H1 (cell line): ENCODE data around the gene FOXF2. TPM values are rescaled to one million over a fixed set of nuclear protein-coding genes. Genes with fewer than 3 reads are reported as not detected.

Experiments
- CTCF ChIA-PET: fragments of 300-600 bp; sonication (Branson Sonifier 250); formaldehyde crosslinking; loops from one replicate; lab custom pipeline; 2021; ENCODE audit not compliant: partially characterized antibody; lab: Charles Lee
- POLR2A ChIA-PET: fragments of 300-600 bp; sonication (Branson Sonifier 250); formaldehyde crosslinking; loops from one replicate; lab custom pipeline; 2021; ENCODE audit warnings: inconsistent platforms; ENCODE audit not compliant: partially characterized antibody; lab: Charles Lee
- DNase-seq, 2 experiments: peaks; one replicate each; pipeline versions ENCODE4 v3.0.0 to v3.0.0-alpha.2; 2010 to 2022; ENCODE audit warnings: low spot score in 2 of 2, low read depth in 1 of 2, mixed read lengths in 1 of 2
- FAIRE-seq: peaks from 2 replicates; lab custom pipeline; 2011; peaks lifted over from hg19 to GRCh38; lab: Jason Lieb, UNC
- H2AFZ ChIP-seq: 2 replicates; pipeline ENCODE4 v1.8.1; 2012; ENCODE audit warnings: low read length, inconsistent platforms
- H2AK5ac ChIP-seq: 2 replicates; pipeline ENCODE4 v1.6.1; 2013; ENCODE audit warnings: low read depth, low read length
- H2BK120ac ChIP-seq: replicated peaks from 2 replicates; pipeline ENCODE3; 2013; ENCODE audit warnings: low read depth, low read length, inconsistent platforms
- H2BK12ac ChIP-seq: 2 replicates; pipeline ENCODE4 v1.6.1; 2013; ENCODE audit warnings: low read depth, low read length
- H2BK15ac ChIP-seq: 2 replicates; pipeline ENCODE4 v1.6.1; 2013; ENCODE audit warnings: low read length
- H2BK20ac ChIP-seq: 2 replicates; pipeline ENCODE4 v1.6.1; 2013; ENCODE audit warnings: low read length
- H2BK5ac ChIP-seq: 2 replicates; pipeline ENCODE4 v1.6.1; 2013; ENCODE audit warnings: low read depth, low read length
- H3K14ac ChIP-seq: 2 replicates; pipeline ENCODE4 v1.6.1; 2013; ENCODE audit warnings: inconsistent platforms; ENCODE audit not compliant: insufficient read length
- H3K18ac ChIP-seq: 2 replicates; pipeline ENCODE4 v1.6.1; 2013; ENCODE audit warnings: low read length; ENCODE audit errors: extremely low read depth
- H3K23ac ChIP-seq: 2 replicates; pipeline ENCODE4 v1.6.1; 2013; ENCODE audit warnings: inconsistent platforms; ENCODE audit not compliant: insufficient read length
- H3K23me2 ChIP-seq: 2 replicates; pipeline ENCODE4 v1.6.1; 2013; ENCODE audit warnings: low read depth, low read length
- H3K27ac ChIP-seq: 2 replicates; pipeline ENCODE4 v1.6.1; 2011; ENCODE audit warnings: low read depth, low read length, inconsistent platforms
- H3K27me3 ChIP-seq, 4 experiments: replicated peaks in 1 of 4; 1 replicate in 1 of 4; 2 replicates in 3 of 4; pipeline versions ENCODE4 v1.6.1 to v1.8.1; 2011 to 2013; ENCODE audit warnings: low read length in 3 of 4, mild to moderate bottlenecking in 3 of 4, inconsistent platforms in 2 of 4, mixed read lengths in 2 of 4, moderate library complexity in 1 of 4; ENCODE audit not compliant: control insufficient read depth in 3 of 4, insufficient read depth in 3 of 4; ENCODE audit errors: extremely low read depth in 1 of 4
- H3K36me3 ChIP-seq, 4 experiments: 2 replicates each; pipeline versions ENCODE4 v1.6.1 to v1.8.1; 2011 to 2013; ENCODE audit warnings: mild to moderate bottlenecking in 4 of 4, low read length in 3 of 4, moderate library complexity in 2 of 4, control low read depth in 1 of 4, inconsistent platforms in 1 of 4; ENCODE audit not compliant: insufficient read depth in 4 of 4, control insufficient read depth in 2 of 4
- H3K4ac ChIP-seq: replicated peaks from 2 replicates; pipeline ENCODE3; 2013; ENCODE audit warnings: low read length, low read depth, mixed read lengths, inconsistent platforms; ENCODE audit not compliant: insufficient read length
- H3K4me1 ChIP-seq, 4 experiments: replicated peaks in 1 of 4; 1 replicate in 1 of 4; 2 replicates in 3 of 4; pipeline versions ENCODE4 v1.6.1 to v1.8.1; 2011 to 2013; ENCODE audit warnings: low read length in 3 of 4, inconsistent platforms in 2 of 4, mixed read lengths in 1 of 4; ENCODE audit not compliant: insufficient read depth in 4 of 4, control insufficient read depth in 3 of 4
- H3K4me2 ChIP-seq, 2 experiments: 2 replicates each; pipeline versions ENCODE4 v1.6.1 to v1.8.1; 2011 to 2013; ENCODE audit warnings: low read depth in 2 of 2, low read length in 2 of 2, control low read depth in 1 of 2, inconsistent platforms in 1 of 2, mild to moderate bottlenecking in 1 of 2; ENCODE audit not compliant: insufficient read depth in 1 of 2
- H3K4me3 ChIP-seq, 4 experiments: fragments of 200-600, 300-600 bp in 1 of 4; sonication (generic), shearing (Covaris generic), sonication (Bioruptor Twin) in 1 of 4; 2 replicates each; pipeline versions ENCODE4 v1.5.1 to v1.8.1; 2011 to 2016; ENCODE audit warnings: low read length in 4 of 4, low read depth in 3 of 4, control low read depth in 2 of 4, inconsistent platforms in 2 of 4, mild to moderate bottlenecking in 2 of 4, mixed read lengths in 1 of 4, moderate library complexity in 1 of 4; ENCODE audit not compliant: insufficient read depth in 2 of 4; ENCODE audit errors: extremely low read depth in 1 of 4
- H3K56ac ChIP-seq: replicated peaks from 2 replicates; pipeline ENCODE3; 2013; ENCODE audit warnings: low read depth, mild to moderate bottlenecking, mixed read lengths, low read length, inconsistent platforms; ENCODE audit not compliant: insufficient read length
- H3K79me1 ChIP-seq: 2 replicates; pipeline ENCODE4 v1.6.1; 2013; ENCODE audit warnings: low read depth, low read length, control low read depth
- H3K79me2 ChIP-seq, 2 experiments: 2 replicates each; pipeline versions ENCODE4 v1.6.1 to v1.8.1; 2012 to 2013; ENCODE audit warnings: low read length in 2 of 2, mild to moderate bottlenecking in 2 of 2, inconsistent platforms in 1 of 2; ENCODE audit not compliant: insufficient read depth in 2 of 2, control insufficient read depth in 1 of 2
- H3K9ac ChIP-seq, 4 experiments: replicated peaks in 1 of 4; 1 replicate in 1 of 4; 2 replicates in 3 of 4; pipeline versions ENCODE4 v1.6.1 to v1.8.1; 2011 to 2013; ENCODE audit warnings: low read depth in 3 of 4, low read length in 3 of 4, control low read depth in 2 of 4, mild to moderate bottlenecking in 2 of 4, moderate library complexity in 2 of 4, inconsistent platforms in 1 of 4; ENCODE audit errors: extremely low read depth in 1 of 4
- H3K9me3 ChIP-seq, 2 experiments: 2 replicates each; pipeline versions ENCODE4 v1.6.1 to v1.8.1; 2012 to 2013; ENCODE audit warnings: mild to moderate bottlenecking in 2 of 2, moderate library complexity in 2 of 2, control low read depth in 1 of 2, inconsistent platforms in 1 of 2, low read depth in 1 of 2, low read length in 1 of 2, mixed read lengths in 1 of 2; ENCODE audit not compliant: insufficient read depth in 2 of 2
- H4K20me1 ChIP-seq, 2 experiments: replicated peaks in 1 of 2; 2 replicates each; pipeline versions ENCODE3 to v1.8.1; 2011 to 2013; ENCODE audit warnings: inconsistent platforms in 2 of 2, low read length in 2 of 2, mild to moderate bottlenecking in 1 of 2; ENCODE audit not compliant: insufficient read depth in 2 of 2, control insufficient read depth in 1 of 2
- H4K5ac ChIP-seq: 2 replicates; pipeline ENCODE4 v1.6.1; 2013; ENCODE audit warnings: low read length, low read depth, mixed read lengths, inconsistent platforms; ENCODE audit not compliant: insufficient read length
- H4K8ac ChIP-seq: 2 replicates; pipeline ENCODE4 v1.8.0; 2013; ENCODE audit warnings: mild to moderate bottlenecking, moderate library complexity, low read length, inconsistent platforms; ENCODE audit not compliant: insufficient read depth; ENCODE audit errors: extremely low read depth
- H4K91ac ChIP-seq: replicated peaks from 2 replicates; pipeline ENCODE3; 2013; ENCODE audit warnings: low read length, mixed read lengths, inconsistent platforms; ENCODE audit not compliant: insufficient read length
- ASH2L ChIP-seq: fragments of 200-600, 300-600 bp; sonication (generic); IDR thresholded peaks from one replicate; pipeline ENCODE4 v1.7.1; 2017; ENCODE audit warnings: low read length
- ATF2 ChIP-seq: IDR thresholded peaks from 2 replicates; pipeline ENCODE4 v1.6.1; 2012; ENCODE audit warnings: low read length, inconsistent platforms
- BCL11A ChIP-seq, 2 experiments: IDR thresholded peaks; one replicate each; pipeline ENCODE4 v1.6.1; 2011; ENCODE audit warnings: low read depth in 2 of 2, low read length in 2 of 2, mild to moderate bottlenecking in 2 of 2
- CEBPB ChIP-seq: IDR thresholded peaks from 2 replicates; pipeline ENCODE4 v1.6.1; 2012; ENCODE audit warnings: low read depth, low read length
- CHD2 ChIP-seq: IDR thresholded peaks from 2 replicates; pipeline ENCODE4 v1.6.1; 2012; ENCODE audit warnings: low read length, improper control_type of control experiment
- GABPA ChIP-seq: IDR thresholded peaks from 2 replicates; pipeline ENCODE4 v1.6.1; 2011; ENCODE audit warnings: mild to moderate bottlenecking, low read length, moderate library complexity, borderline replicate concordance; ENCODE audit not compliant: insufficient read depth
- JUN ChIP-seq: IDR thresholded peaks from 2 replicates; pipeline ENCODE4 v1.6.1; 2011; ENCODE audit warnings: low read depth, mild to moderate bottlenecking, improper control_type of control experiment, low read length
- KDM4A ChIP-seq: IDR thresholded peaks from one replicate; pipeline ENCODE4 v1.7.1; 2012; ENCODE audit warnings: low read depth, mild to moderate bottlenecking, moderate library complexity, low read length, inconsistent platforms; ENCODE audit not compliant: severe bottlenecking
- MAFK ChIP-seq: IDR thresholded peaks from 2 replicates; pipeline ENCODE4 v1.6.1; 2012; ENCODE audit warnings: low read depth, mild to moderate bottlenecking, improper control_type of control experiment, low read length
- NANOG ChIP-seq: IDR thresholded peaks from 2 replicates; pipeline ENCODE4 v1.6.1; 2011; ENCODE audit warnings: low read length, low read depth, mild to moderate bottlenecking, inconsistent platforms; ENCODE audit not compliant: insufficient read depth, poor library complexity, severe bottlenecking
- RNF2 ChIP-seq: fragments of 200-900, 300-1000 bp; sonication (generic); IDR thresholded peaks from 2 replicates; pipeline ENCODE4 v1.7.1; 2016; ENCODE audit warnings: borderline replicate concordance, low read depth, mild to moderate bottlenecking, antibody characterized with exemption, low read length; ENCODE audit not compliant: poor library complexity, severe bottlenecking; ENCODE audit errors: missing control alignments
- SIN3A ChIP-seq, 2 experiments: IDR thresholded peaks in 1 of 2; conservative IDR thresholded peaks in 1 of 2; 2 replicates each; pipeline ENCODE4 v1.6.1; 2011 to 2012; ENCODE audit warnings: low read length in 2 of 2, improper control_type of control experiment in 1 of 2, low read depth in 1 of 2, mild to moderate bottlenecking in 1 of 2
- WGBS, 2 experiments: shearing (Covaris generic) in 1 of 2; methylation state at CpG; one replicate each; pipeline versions ENCODE4 v1.1.6 to v1.1.7; 2013 to 2015; ENCODE audit warnings: low lambda C conversion rate in 2 of 2, mixed read lengths in 2 of 2, inconsistent platforms in 1 of 2, low coverage in 1 of 2, missing lambda C conversion rate in 1 of 2; ENCODE audit not compliant: insufficient replicate concordance in 2 of 2, insufficient coverage in 1 of 2, insufficient read length in 1 of 2; ENCODE audit errors: extremely low coverage in 1 of 2, missing lambda C conversion rate in 1 of 2; 5-methylcytosine and 5-hydroxymethylcytosine counted together
- polyA plus RNA-seq, 7 experiments: library from polyadenylated mRNA; depleted of rRNA in 3 of 7; stranded (reverse) in 5 of 7; unstranded in 2 of 7; fragments of >200 nt in 5 of 7; fragments of 200-250 nt in 2 of 7; gene quantifications; 1 replicate in 5 of 7; 2 replicates in 1 of 7; 4 replicates in 1 of 7; pipeline versions ENCODE4 v1.2.1 to v1.2.3, GENCODE V29; 2011 to 2013; ENCODE audit warnings: missing spikeins in 2 of 7, mixed read lengths in 2 of 7
- total RNA-seq: library from RNA; stranded (reverse); fragmentation: NEBNext Ultra II Directional; extraction: Animal tissue kit (Norgen Biotek cat#: 25700); gene quantifications from 2 replicates; pipeline ENCODE4 v1.2.1, GENCODE V29; 2021

FOXF2 gene
- total and polyA plus RNA-seq, 2 of the 8 experiments (the other 6 are each of a cell fraction or from before 2014, with no cell fraction given) = 0.05 TPM; not detected in 1

- Histone ChIP-seq H3K4me2 (no peak overlapping the region), H3K18ac (no peak overlapping the region), H2BK12ac (no peak overlapping the region), H3K4ac (no peak overlapping the region), H3K79me2 (no peaks in the 10 kb centered on the region), H4K91ac (no peak overlapping the region), H4K20me1 (no peaks in the 10 kb centered on the region), H3K14ac (no peak overlapping the region), H2BK20ac (no peak overlapping the region), H3K23me2 (no peaks in the 10 kb centered on the region), H2BK5ac (no peak overlapping the region), H3K4me3 (no peak overlapping the region), H3K9ac (no peak overlapping the region), H3K79me1 (no peaks in the 10 kb centered on the region), H3K23ac (no peak overlapping the region), H4K5ac (no peak overlapping the region), H2AFZ (no peak overlapping the region), H3K56ac (no peak overlapping the region), H3K4me1 (peaks cover 0 to 3% (median 0%) of the 10 kb centered on the region in 4 experiments; a peak in 1 of 7 replicates), H2BK15ac (no peak overlapping the region), H3K27me3 (peaks cover 0 to 5% (median 0%) of the 10 kb centered on the region in 4 experiments; a peak in 4 of 7 replicates), H2BK120ac (no peak overlapping the region), H2AK5ac (no peak overlapping the region), H3K36me3 (no peaks in the 10 kb centered on the region), H3K9me3 (peaks cover 0 to under 1% of the 10 kb centered on the region in 2 experiments; a peak in 1 of 4 replicates), H3K27ac (no peak overlapping the region), H4K8ac (no peak overlapping the region)
- DNase-seq (no peak), FAIRE-seq (no peak)
- CTCF ChIA-PET = interaction anchor here (0.8 to 8.6 kb wide), 9 partner anchors 10 to 79 kb away, joined by 3 to 101 read pairs (median 3); no protein-coding TSS in a partner anchor
- POLR2A ChIA-PET = no interaction called here
- WGBS, 2 experiments = 80% methylated on average over 10 of the region's 10 CpGs; no CpG with 5 or more reads in 1 of the 2 experiments
- no peak for TF ChIP-seq CHD2
- no peak for TF ChIP-seq MAFK
- TF ChIP-seq RNF2 = no peak
- no peak for TF ChIP-seq KDM4A
- no peak for TF ChIP-seq GABPA
- no peak for TF ChIP-seq NANOG
- no peak for TF ChIP-seq ATF2
- no peak for TF ChIP-seq CEBPB
- TF ChIP-seq ASH2L = no peak
- TF ChIP-seq SIN3A (conservative IDR thresholded peaks at IDR 0.05 in 1 of 2, IDR thresholded peaks at IDR 0.05 in 1 of 2; ENCODE audit: low read depth in 1 of 2, low read length in 2 of 2) = no peak
- TF ChIP-seq BCL11A (IDR thresholded peaks at IDR 0.05; ENCODE audit: low read depth in 2 of 2, low read length in 2 of 2) = no peak
- no peak for TF ChIP-seq JUN
Observed at GRCh38 chr6:1426416-1426815, 37.0 kb downstream of the FOXF2 start.
